ENCODE results near the gene FAM98C. TPM values are rescaled to one million over a fixed set of nuclear protein-coding genes. Genes with fewer than 3 reads are reported as not detected.
A peak's percentile ranks its signal among the peaks of the same experiment; 100 is the strongest.

The FAM98C gene
- total RNA-seq, 1 donor from 2014 or later: 16.0 TPM

DNA sequence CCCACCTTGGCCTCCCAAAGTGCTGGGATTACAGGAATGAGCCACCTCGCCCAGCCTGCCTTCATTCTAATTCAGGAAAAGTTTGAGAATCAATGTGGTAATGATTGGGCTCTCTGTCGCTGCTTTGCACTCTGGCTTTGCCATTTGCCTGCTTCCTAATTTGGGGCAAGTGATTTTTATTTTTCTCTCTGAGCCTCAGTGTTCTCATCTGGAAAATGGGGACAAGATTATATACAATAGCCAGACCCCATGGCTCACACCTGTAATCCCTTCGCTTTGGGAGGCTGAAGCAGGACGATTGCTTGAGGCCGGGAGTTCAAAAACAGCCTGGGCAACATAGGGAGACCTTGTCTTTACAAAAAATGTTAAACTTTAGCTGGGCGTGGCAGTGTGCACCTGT, 34.4 kb downstream of the FAM98C start:
- Mint-ChIP-seq H3K36me3 (ENCODE audit: low read depth) (no peaks in the 10 kb centered on the region), H3K4me3 (ENCODE audit: unreplicated experiment) (no peak overlapping the region), H3K4me1 (ENCODE audit: low read depth) (peaks cover 6% of the 10 kb centered on the region), H3K27ac (ENCODE audit: unreplicated experiment) (no peak overlapping the region), H3K27me3 (ENCODE audit: low read depth) (peaks cover 18% of the 10 kb centered on the region), H3K9me3 (ENCODE audit: low read depth) (no peaks in the 10 kb centered on the region)
- no peak for DNase-seq (ENCODE audit: low spot score)
- TF ChIP-seq, protein P1, sequence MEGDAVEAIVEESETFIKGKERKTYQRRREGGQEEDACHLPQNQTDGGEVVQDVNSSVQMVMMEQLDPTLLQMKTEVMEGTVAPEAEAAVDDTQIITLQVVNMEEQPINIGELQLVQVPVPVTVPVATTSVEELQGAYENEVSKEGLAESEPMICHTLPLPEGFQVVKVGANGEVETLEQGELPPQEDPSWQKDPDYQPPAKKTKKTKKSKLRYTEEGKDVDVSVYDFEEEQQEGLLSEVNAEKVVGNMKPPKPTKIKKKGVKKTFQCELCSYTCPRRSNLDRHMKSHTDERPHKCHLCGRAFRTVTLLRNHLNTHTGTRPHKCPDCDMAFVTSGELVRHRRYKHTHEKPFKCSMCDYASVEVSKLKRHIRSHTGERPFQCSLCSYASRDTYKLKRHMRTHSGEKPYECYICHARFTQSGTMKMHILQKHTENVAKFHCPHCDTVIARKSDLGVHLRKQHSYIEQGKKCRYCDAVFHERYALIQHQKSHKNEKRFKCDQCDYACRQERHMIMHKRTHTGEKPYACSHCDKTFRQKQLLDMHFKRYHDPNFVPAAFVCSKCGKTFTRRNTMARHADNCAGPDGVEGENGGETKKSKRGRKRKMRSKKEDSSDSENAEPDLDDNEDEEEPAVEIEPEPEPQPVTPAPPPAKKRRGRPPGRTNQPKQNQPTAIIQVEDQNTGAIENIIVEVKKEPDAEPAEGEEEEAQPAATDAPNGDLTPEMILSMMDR (IDR thresholded peaks at IDR 0.05): no peak

DNA sequence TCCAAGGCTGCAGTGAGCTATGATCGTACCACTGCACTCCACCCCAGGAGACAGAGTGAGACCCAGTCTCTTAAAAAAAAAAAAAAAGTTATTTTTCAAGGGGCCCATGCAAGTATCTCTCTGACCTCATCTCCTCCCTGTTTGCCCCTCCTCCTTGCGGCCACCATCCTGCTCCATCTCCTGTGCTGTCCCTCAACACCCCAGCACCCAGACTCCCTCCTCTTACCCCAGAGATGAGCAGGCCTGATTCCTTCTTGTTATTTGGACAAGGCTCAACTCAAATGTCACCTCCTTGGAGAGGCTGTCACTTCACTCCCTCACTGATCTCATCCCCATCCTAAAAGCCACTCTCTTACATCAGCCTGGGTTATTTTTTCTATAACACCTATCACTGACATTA, 35.0 kb downstream of the FAM98C start:
- Mint-ChIP-seq H3K27me3 (ENCODE audit: low read depth) (peaks cover 18% of the 10 kb centered on the region), H3K4me3 (ENCODE audit: unreplicated experiment) (no peak overlapping the region), H3K4me1 (ENCODE audit: low read depth) (peaks cover 6% of the 10 kb centered on the region), H3K36me3 (ENCODE audit: low read depth) (no peaks in the 10 kb centered on the region), H3K27ac (ENCODE audit: unreplicated experiment) (no peak overlapping the region), H3K9me3 (ENCODE audit: low read depth) (no peaks in the 10 kb centered on the region)
- DNase-seq (ENCODE audit: low spot score): no peak
- TF ChIP-seq, protein P1 (IDR thresholded peaks at IDR 0.05): no peak

DNA sequence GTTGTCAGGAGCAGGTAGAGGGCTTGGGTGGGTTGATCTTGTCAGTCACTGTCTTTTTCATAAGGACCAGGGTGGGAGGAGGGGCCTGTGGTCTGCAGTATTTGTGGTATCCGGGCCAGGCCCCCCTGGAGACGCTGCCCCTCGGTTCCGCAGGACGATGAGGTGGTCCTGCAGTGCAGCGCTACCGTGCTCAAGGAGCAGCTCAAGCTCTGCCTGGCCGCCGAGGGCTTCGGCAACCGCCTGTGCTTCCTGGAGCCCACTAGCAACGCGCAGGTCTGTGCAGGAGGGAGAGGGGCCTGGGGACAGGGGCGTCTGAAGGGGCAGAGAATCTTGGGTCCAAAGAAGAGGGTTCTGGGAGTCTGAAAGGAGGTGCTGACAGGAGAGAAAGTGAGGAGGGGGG, 37.7 kb downstream of the FAM98C start:
- Mint-ChIP-seq H3K4me1 (ENCODE audit: low read depth) (no peaks in the 10 kb centered on the region), H3K4me3 (ENCODE audit: unreplicated experiment) (no peak overlapping the region), H3K9me3 (ENCODE audit: low read depth) (no peaks in the 10 kb centered on the region), H3K27ac (ENCODE audit: unreplicated experiment) (no peak overlapping the region), H3K36me3 (ENCODE audit: low read depth) (no peaks in the 10 kb centered on the region), H3K27me3 (ENCODE audit: low read depth) (peaks cover 21% of the 10 kb centered on the region)
- no peak for DNase-seq (ENCODE audit: low spot score)
- TF ChIP-seq, protein P1 (IDR thresholded peaks at IDR 0.05): no peak

GRCh38 chr19:38441657-38442348, 38.9 kb downstream of the FAM98C start:
- Mint-ChIP-seq H3K27me3 (ENCODE audit: low read depth) (peaks cover 23% of the 10 kb centered on the region), H3K36me3 (ENCODE audit: low read depth) (no peaks in the 10 kb centered on the region), H3K27ac (ENCODE audit: unreplicated experiment) (no peak overlapping the region), H3K4me1 (ENCODE audit: low read depth) (no peaks in the 10 kb centered on the region), H3K9me3 (ENCODE audit: low read depth) (no peaks in the 10 kb centered on the region), H3K4me3 (ENCODE audit: unreplicated experiment) (no peak overlapping the region)
- TF ChIP-seq, protein P1 (IDR thresholded peaks at IDR 0.05): peak; percentile 8
- DNase-seq (ENCODE audit: low spot score): no peak

DNA sequence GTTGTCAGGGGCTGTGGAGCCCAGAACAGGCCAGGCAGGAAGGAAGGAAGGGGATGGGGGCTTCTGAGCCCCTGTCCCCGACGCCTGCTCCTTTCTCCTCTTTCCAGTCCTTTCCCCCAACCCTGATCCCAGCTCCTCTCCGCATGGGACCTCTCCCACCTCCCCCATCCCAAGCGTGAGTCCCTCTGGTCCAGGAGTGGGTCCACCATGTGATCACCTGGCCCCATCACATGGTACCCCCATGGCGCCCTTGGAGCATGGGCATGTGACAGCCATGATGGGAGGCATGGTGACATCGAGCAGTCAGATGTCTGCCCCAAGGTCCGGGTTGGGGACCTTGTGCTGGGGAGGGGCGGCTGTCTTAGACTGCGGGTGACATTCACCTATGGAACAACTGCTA, 39.8 kb downstream of the FAM98C start:
- Mint-ChIP-seq H3K36me3 (ENCODE audit: low read depth) (no peaks in the 10 kb centered on the region), H3K27ac (ENCODE audit: unreplicated experiment) (no peak overlapping the region), H3K9me3 (ENCODE audit: low read depth) (no peaks in the 10 kb centered on the region), H3K4me3 (ENCODE audit: unreplicated experiment) (no peak overlapping the region), H3K27me3 (ENCODE audit: low read depth) (peaks cover 23% of the 10 kb centered on the region), H3K4me1 (ENCODE audit: low read depth) (no peaks in the 10 kb centered on the region)
- no peak for DNase-seq (ENCODE audit: low spot score)
- TF ChIP-seq, protein P1 (IDR thresholded peaks at IDR 0.05): no peak
